ENCODE results near the gene ATL1.
A peak's percentile ranks its signal among the peaks of the same experiment; 100 is the strongest.
"Not testable (repeated sequence)": the region's sequence is repeated elsewhere in the genome, so short reads cannot be mapped to it uniquely, and the experiment has no call there.

Gene ATL1

DNA sequence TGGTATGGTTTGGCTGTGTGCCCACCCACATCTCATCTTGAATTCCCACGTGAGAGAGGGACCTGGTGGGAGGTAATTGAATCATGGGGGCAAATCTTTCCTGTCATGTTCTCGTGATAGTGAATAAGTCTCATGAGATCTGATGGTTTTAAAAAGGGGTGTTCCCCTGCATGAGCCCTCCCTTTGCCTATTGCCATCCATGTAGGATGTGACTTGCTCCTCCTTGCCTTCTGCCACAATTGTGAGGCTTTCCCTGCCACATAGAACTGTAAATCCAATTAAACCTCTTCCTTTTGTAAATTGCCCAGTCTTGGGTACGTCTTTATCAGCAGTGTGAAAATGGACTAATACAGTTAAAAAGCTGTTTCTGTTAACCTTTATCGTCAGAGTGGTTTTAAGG lies 21.9 kb upstream of the ATL1 start:
- DNase-seq: not testable (repeated sequence)

DNA sequence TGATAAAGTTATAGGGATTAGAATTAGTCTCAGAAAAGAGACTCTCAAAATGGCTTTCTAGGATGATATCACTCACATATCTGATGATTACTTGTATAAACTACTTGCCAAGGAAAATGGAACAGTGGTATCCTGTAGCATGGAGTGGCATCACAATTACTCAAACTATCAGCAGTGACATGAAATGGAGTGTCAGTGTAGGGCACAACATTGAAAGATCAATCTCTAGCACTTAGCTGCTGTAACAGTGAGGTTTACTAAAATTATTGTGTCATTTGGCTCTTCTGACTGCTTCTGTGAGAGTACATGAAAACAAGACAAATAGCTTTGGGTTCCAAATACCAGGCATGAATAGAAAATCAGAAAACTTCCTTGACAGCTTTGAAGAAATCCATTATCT lies 20.9 kb upstream of the ATL1 start:
- DNase-seq: no peak

GRCh38 chr14:50541159-50541567 lies 18.8 kb upstream of the ATL1 start:
- DNase-seq: no peak

GRCh38 chr14:50542941-50543418 lies 17.0 kb upstream of the ATL1 start:
- DNase-seq: no peak

DNA sequence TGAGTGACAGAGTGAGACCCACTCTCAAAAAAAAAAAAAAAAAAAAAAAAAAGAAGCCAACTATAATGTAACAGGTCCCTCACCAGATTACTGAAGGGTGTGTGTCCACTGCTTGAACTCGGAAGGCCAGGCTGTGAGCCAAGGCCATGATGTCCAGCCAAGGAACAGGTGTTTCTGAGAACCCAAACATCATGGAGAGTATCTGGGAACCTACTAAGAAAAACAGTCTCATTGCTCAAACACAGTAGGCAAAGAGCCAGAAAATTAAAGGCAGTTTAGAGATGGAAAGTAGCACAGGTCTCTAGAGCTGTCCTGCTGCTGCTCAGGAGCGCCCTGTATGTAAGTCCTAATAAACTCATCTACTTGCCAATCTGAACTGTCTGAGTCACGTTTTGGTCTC lies 15.0 kb upstream of the ATL1 start:
- DNase-seq: no peak

DNA sequence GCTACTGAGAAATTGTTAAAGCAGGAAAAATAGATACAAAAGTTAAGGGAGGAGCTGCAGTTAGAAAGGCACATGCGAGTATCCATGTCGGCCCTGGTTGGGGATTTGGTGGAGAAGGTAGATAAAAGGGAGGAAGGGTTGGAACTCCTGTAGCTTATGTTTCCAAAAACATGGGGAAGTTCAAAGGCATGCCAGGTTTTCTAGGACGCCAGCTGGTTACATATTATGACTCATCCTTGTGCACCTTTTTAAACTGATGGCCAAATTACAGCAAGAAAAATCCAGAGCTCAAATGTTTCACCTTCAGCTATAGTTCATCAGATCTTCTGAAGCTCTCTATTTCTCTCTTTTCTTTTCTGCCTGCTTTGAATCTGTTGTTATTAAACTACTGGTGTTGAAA lies 14.3 kb upstream of the ATL1 start:
- DNase-seq: no peak

- no peak for DNase-seq
These were observed 9.7 kb upstream of the ATL1 start for GRCh38 chr14:50550294-50550693.

GRCh38 chr14:50551877-50552276 lies 8.1 kb upstream of the ATL1 start:
- no peak for DNase-seq

DNA sequence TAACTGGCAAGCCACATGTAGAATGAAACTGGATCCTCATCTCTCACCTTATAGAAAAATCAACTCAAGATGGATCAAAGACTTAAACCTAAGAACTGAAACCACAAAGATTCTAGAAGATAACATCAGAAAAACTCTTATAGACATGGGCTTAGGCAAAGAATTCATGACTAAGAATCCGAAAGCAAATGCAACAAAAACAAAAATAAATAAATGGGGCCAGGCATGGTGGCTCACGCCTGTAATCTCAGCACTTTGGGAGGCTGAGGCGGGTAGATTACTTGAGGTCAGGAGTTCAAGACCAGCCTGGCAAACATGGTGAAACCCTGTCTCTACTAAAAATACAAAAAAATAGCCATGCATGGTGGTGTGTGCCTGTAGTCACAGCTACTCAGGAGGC lies 7.1 kb upstream of the ATL1 start:
- not testable (repeated sequence) for DNase-seq

DNA sequence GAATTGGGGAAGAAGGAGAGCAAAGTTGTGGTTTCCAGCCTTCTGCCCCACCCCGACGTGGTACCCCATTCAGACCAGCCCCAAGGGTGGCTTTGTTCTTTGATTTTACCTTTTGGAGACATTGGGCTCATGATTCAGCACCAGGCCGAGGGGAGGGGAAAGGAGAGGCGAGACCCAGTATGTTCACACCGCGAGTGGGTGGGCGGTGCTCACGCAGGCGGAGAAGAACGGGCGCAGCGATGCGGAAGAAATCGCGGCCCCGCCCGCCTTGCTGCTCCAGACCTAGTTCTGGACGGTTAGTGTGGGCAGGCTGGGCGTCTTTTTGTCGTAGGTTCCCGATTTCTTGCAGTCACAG lies 963 bp downstream of the ATL1 start:
- peak; percentile 11 for DNase-seq

DNA sequence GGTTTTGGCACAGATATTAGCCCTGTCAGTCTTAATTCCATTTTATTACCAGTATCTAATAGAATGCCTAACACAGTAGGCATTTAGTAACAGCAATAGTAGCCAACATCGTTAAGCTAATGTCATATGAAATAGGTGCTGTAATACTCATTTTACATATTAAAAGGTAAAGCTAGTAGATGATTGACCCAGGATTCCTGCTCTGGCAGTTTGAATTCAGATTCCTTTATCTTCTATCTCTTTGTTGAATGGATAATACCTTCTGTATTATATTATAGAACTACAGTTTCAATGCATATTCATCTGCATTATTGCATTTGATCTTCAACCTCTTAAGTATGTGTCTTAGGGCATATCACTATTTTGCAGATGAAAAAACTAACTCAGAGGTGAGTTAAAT lies 2.9 kb downstream of the ATL1 start:
- DNase-seq: no peak

- DNase-seq: no peak
These were observed 9.8 kb downstream of the ATL1 start for GRCh38 chr14:50569714-50570274.

DNA sequence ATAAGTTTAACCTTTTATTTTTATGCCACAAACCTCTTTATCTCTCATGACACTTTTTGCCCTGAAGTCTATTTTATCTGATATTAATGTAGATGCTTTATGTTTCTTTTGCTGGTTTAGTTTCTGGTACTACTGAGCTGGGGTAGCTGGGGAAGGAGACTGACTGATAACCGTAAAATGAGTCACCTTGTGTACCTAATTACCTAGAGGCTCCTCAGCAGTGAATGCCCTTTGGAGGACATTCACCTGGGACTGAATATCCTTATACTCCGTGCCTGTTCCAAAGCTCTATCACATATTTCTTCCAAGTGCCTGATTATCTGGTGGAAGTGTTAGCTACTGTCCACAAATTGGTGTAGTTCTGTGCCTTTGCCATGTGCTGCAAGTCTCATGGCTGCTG lies 13.9 kb downstream of the ATL1 start:
- DNase-seq: no peak

- no peak for DNase-seq
These were observed 15.8 kb downstream of the ATL1 start for GRCh38 chr14:50575769-50576168.

DNA sequence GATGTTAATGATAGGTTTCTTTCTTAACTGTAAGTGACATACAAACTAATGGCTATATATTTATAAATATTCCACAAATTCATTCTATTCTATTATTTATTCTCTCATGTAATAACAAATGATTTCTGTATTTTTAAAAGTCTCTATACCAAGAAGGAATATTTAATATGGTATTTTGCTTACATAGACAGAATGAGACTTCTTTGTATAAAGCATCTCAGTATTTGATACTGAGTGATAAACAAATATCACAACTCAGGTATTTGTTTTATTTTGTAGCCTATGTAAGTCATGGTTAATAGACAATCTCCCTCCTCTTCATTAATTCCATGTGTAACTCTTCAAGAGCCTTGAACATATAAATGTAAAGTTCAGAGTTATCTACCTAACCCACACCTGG lies 18.0 kb downstream of the ATL1 start:
- no peak for DNase-seq

GRCh38 chr14:50578433-50578832 lies 18.5 kb downstream of the ATL1 start:
- DNase-seq: no peak

GRCh38 chr14:50590464-50590863 lies 30.5 kb downstream of the ATL1 start:
- no peak for DNase-seq

- DNase-seq: no peak
These were observed 34.8 kb downstream of the ATL1 start for GRCh38 chr14:50594577-50595316.

GRCh38 chr14:50598765-50599164 lies 38.8 kb downstream of the ATL1 start:
- DNase-seq: no peak

DNA sequence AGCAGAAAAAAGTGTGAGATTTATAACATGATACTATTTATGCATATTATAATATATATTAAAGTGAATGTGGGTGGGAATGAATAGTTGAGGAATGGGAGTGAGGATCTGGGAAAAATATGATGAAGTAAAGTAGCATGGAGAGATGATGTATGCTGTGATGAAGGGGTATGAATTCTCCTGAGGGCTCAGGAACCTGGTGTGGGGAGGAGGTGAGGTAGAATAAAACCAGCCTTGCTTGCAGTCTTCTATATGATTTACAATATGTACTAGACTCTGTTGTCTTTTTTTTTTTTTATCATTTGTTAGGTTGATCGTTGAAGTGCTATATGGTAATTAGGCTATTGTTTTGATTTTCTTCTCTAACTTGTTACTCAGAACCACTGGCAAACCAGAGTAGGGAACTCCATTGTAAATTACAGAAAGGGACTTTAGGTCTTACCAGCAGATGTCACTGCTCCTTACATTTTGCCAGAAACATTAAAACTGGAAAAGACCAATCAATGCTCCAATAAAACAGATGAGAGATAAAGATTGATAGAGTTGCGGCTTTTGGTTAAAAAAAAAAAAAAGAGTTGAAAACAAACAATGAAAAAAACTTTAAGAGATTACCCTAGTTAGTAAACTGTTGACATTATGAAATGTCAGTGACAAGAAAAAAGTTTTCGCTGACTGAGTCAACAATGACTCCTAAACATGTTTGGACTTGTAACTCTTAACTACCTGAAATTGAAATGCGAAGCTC lies 39.9 kb downstream of the ATL1 start:
- DNase-seq: no peak

DNA sequence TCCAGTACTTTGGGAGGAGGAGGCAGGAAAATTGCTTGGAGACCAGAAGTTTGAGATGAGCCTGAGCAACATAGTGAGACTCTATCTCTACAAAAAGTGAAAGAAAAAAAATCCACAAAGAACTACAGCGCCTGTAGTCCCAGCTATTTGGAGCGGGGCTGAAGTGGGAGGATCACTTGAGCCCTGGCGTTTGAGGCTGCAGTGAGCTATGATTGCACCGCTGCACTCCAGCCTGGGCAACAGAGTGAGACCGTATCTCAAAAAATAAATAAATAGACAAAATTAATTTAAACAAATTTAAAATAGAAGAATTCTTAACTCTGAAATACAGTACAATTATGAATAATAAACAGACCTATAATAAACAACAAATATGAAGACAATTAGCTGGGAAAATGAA lies 40.9 kb downstream of the ATL1 start:
- DNase-seq: no peak

GRCh38 chr14:50601394-50601793 lies 41.4 kb downstream of the ATL1 start:
- no peak for DNase-seq

DNA sequence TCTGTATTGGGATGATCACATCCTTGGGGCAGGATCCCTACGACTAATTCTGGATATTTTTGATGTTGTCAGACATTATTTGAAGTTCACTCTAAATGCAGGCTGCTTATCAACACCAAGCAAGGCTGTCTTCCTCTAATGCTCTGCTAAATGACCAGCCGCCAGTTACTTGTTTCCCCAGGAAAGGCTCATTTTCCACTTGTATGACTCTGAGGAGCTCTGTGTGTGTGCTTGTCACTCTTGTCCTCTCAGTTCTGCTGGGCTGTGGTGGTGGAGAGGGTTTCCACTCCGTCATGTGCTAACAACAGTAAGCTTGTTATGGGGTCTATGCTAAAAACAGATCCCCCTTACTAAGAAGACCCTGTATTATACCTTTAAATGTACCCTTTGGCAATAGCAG lies 42.1 kb downstream of the ATL1 start:
- DNase-seq: no peak

DNA sequence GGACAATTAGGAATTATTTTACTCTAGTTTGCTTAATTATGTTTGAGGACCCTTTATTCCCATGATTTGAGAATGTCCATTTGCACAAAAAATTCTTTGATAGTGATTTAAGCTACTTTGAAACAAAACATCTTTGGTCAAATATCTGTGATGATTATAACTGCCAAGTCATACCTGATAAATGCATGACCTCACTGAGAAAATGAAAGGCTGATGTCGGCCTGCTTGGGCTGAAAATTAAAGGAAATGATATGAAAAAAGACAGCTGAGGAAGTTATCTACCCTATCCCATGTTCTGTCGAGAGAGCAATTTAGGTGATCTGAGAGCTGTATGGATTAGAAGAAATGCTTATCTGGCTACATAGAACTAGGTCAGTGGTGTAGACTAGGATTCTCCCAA lies 43.6 kb downstream of the ATL1 start:
- DNase-seq: no peak

Data from 8988T (cell line).